Heart left ventricle (tissue), 13 donors: Measurements from ENCODE around the gene MTMR4.

Experiments used
- CTCF ChIP-seq, 12 donors: fragments of 200-600 bp; sonication (generic) in 4 of 12; IDR thresholded peaks; one replicate each; pipeline versions ENCODE4 v1.5.0 to v1.8.0; 2018 to 2022; ENCODE audit warnings: antibody characterized with exemption in 12 of 12, mild to moderate bottlenecking in 5 of 12
- POLR2A ChIP-seq, 2 donors: fragments of 450-650 bp; IDR thresholded peaks; one replicate each; pipeline ENCODE4 v1.6.1; 2017; ENCODE audit warnings: antibody characterized with exemption in 2 of 2, mild to moderate bottlenecking in 2 of 2, moderate library complexity in 2 of 2
- donor health status: ischemic (EF 13 %, LVEDD 7.1; RV severe dilation, severe dysfunction).
- donor health status: DM: no; HTN: yes; CAD: no.
- donor health status: DM: no; HTN: no; CAD: no.
- donor health status: ischemic (EF 25% LVEDD 6.9; RV normal size, moderate dysfunction).
- donor health status: ischemic (EF 25% LVEDD 5.7; RV mildly dilated, moderate dysfunction).
- donor health status: ischemic (EF 35%, LVEDD 5.7; RV mildly dilated, moderate dysfunction).
- donor health status: nonischemic (EF 11% LVEDD 7.7; RV severe dilation, severe dysfunction).
- donor health status: DM: yes; HTN: yes; CAD: no.
- donor health status: PGD.
- donor health status: ischemic (EF 29% LVEDD 5.4; RV normal size, mild dysfunction).
- donor health status: nonischemic (EF 23%, LVEDD 6.1; RV moderate dilation, normal function).

DNA sequence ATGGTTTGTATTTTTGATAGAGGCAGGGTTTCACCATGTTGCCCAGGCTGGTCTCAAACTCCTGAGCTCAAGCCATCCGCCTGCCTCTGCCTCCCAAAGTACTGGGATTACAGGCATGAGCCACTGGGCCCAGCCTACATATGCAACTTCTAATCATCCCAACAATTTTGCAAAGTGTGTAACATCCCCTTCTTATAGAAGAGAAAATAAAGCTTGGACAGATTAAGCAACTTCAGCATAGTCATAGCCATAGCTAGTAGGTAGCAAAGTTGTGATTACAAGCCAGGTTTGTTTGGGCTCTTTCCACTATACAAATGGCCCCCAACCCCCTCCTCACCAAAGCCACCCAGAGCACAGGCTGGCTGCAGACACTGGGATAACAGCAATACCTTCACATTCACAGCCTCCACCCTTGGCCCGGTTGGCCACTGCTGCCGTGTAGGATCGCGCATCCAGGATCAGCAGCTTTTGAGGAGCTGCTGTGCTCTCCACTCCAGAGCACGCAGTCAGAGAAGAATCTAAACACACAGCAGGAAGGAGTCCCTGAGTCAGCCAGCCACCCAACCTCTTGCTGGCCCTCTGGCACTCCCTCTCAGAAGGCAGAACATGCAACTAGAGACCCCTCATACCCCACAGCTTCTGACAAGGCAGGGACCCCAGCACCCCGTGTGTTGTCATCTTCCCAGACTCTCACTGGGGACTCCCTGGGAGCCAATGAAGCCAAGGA lies 7.9 kb downstream of the MTMR4 start:
- TF ChIP-seq POLR2A (IDR thresholded peaks at IDR 0.05) (no peak), CTCF (IDR thresholded peaks at IDR 0.05) (no peak)
